Kidney epithelial cell (primary cell): Measurements from ENCODE around the gene LARP4B. TPM values are rescaled to one million over a fixed set of nuclear protein-coding genes. Genes with fewer than 3 reads are reported as not detected.

Source experiments
- DNase-seq: peaks from one replicate; pipeline ENCODE4 v3.0.0-alpha.2; 2010; ENCODE audit warnings: low read depth
- H3K27me3 ChIP-seq: 2 replicates; pipeline ENCODE4 v1.6.0; 2011; ENCODE audit warnings: low read length; ENCODE audit not compliant: control insufficient read depth, insufficient read depth
- H3K36me3 ChIP-seq: 2 replicates; pipeline ENCODE4 v1.5.1; 2011; ENCODE audit warnings: low read length; ENCODE audit not compliant: control insufficient read depth, insufficient read depth
- H3K4me3 ChIP-seq: 2 replicates; pipeline ENCODE4 v1.5.1; 2011; ENCODE audit warnings: low read depth, mild to moderate bottlenecking, control low read depth, low read length
- CTCF ChIP-seq: IDR thresholded peaks from 2 replicates; pipeline ENCODE4 v1.5.1; 2011; ENCODE audit warnings: mild to moderate bottlenecking, moderate library complexity, low read length, control low read depth, inconsistent platforms; ENCODE audit not compliant: insufficient read depth, poor library complexity, severe bottlenecking
- total RNA-seq: library from RNA; depleted of rRNA; stranded (reverse); fragments of >200 nt; gene quantifications from 2 replicates; pipeline ENCODE4 v1.2.3, GENCODE V29; 2015

The LARP4B gene
- total RNA-seq, 1 donor from 2014 or later, result 64.0 TPM

- TF ChIP-seq CTCF, result no peak
- no peak overlapping the region for H3K4me3 ChIP-seq
- H3K36me3 ChIP-seq, result peaks cover 2% of the 10 kb centered on the region
- no peaks in the 10 kb centered on the region for H3K27me3 ChIP-seq
- no peak for DNase-seq
Observed at GRCh38 chr10:842795-843194, 88.7 kb downstream of the LARP4B start.

GRCh38 chr10:841535-841934 lies 90.0 kb downstream of the LARP4B start:
- DNase-seq, result no peak
- Histone ChIP-seq H3K4me3 (no peak overlapping the region), H3K27me3 (no peaks in the 10 kb centered on the region), H3K36me3 (peaks cover 2% of the 10 kb centered on the region)
- no peak for TF ChIP-seq CTCF

GRCh38 chr10:839550-840205 lies 91.8 kb downstream of the LARP4B start:
- peak; percentile 21 for DNase-seq
- no peak for TF ChIP-seq CTCF
- no peak overlapping the region for H3K4me3 ChIP-seq
- no peaks in the 10 kb centered on the region for H3K27me3 ChIP-seq
- peaks cover 2% of the 10 kb centered on the region for H3K36me3 ChIP-seq

- TF ChIP-seq CTCF, result no peak
- H3K36me3 ChIP-seq, result peaks cover 2% of the 10 kb centered on the region
- DNase-seq, result no peak
- H3K4me3 ChIP-seq, result no peak overlapping the region
- H3K27me3 ChIP-seq, result no peaks in the 10 kb centered on the region
Observed at GRCh38 chr10:836782-837181, 94.7 kb downstream of the LARP4B start.

GRCh38 chr10:834493-834892 lies 97.0 kb downstream of the LARP4B start:
- Histone ChIP-seq H3K36me3 (no peaks in the 10 kb centered on the region), H3K4me3 (no peak overlapping the region), H3K27me3 (no peaks in the 10 kb centered on the region)
- TF ChIP-seq CTCF, result no peak
- no peak for DNase-seq

GRCh38 chr10:829241-829640 lies 102.3 kb downstream of the LARP4B start:
- no peak for DNase-seq
- no peak for TF ChIP-seq CTCF
- Histone ChIP-seq H3K27me3 (no peaks in the 10 kb centered on the region), H3K36me3 (peaks cover 1% of the 10 kb centered on the region), H3K4me3 (no peak overlapping the region)
